Measurements from ENCODE around the gene RAB4A.

DNA sequence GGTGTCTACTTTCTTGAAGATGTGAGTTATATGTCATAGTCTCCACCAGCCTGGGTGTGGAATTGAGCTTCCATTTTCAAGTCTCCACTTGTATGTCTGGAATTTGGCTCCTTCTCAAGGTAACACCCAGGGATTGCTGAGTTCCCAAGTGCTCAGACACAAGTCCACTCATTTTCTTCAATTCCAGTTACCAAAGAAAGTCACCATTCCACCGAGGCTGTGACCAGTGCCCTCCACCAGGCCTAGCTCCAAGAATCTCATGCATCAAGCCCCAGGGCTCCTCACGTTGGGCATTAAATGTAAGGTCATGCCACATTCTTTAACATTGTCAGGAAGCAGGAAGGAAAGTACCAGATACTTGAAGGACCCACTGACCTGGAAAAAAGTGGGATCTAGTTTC is 2.4 kb upstream of the RAB4A start:
- TF ChIP-seq SUZ12 (IDR thresholded peaks at IDR 0.05), result no peak
- TF ChIP-seq SP1 (IDR thresholded peaks at IDR 0.05), result no peak
- TF ChIP-seq TARDBP (IDR thresholded peaks at IDR 0.05), result no peak
- no peak for TF ChIP-seq HDGF (IDR thresholded peaks at IDR 0.05; ENCODE audit: borderline replicate concordance)
- TF ChIP-seq FOXA1 (IDR thresholded peaks at IDR 0.05), result no peak
- no peak for TF ChIP-seq LEF1 (IDR thresholded peaks at IDR 0.05; ENCODE audit: borderline replicate concordance)
- no peak for TF ChIP-seq BHLHE40 (IDR thresholded peaks at IDR 0.05; ENCODE audit: borderline replicate concordance)
- TF ChIP-seq NFRKB (IDR thresholded peaks at IDR 0.05), result no peak
- no peak for TF ChIP-seq ELF4 (IDR thresholded peaks at IDR 0.05)

Measured in HEK293T (cell line).